ENCODE results near the gene WASHC3.
"Not testable (repeated sequence)": the region's sequence is repeated elsewhere in the genome, so short reads cannot be mapped to it uniquely, and the experiment has no call there.

The WASHC3 gene

DNA sequence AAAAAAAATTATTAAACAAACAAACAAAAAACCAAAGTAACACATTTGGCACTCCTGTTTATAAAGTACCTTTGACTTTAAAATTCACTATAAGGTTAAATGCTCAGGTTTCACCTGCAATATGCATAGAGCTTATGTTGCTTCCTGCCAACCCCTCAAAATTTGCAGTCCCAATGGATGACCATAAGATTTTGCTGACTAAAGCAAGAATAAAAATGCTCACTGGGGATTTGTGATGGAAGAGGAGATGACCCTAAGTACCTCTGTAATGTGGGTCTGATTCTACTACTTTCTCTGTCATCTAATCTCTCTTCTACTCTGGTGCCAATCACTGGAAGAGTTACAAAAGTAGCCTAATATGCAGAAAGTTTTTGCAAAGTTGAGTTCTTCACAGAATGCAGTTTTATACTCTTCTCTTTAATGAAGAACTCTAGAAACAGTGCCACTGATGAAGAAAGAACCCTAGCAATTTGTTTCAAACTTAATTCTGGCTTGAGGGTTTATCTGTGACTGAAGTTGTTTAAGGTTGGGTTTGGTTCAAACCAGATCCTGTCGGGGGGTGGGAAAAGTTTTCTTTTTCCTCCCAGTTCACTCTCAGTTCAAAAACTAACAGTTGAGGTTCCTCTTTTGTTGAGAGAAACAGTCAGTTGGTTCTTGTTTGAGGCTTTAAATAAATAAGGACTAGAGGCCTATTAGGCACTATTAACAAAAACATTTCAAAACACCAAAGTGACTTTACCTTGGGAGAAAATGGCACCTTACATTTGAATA lies 10.9 kb downstream of the WASHC3 start:
- no peak for DNase-seq

DNA sequence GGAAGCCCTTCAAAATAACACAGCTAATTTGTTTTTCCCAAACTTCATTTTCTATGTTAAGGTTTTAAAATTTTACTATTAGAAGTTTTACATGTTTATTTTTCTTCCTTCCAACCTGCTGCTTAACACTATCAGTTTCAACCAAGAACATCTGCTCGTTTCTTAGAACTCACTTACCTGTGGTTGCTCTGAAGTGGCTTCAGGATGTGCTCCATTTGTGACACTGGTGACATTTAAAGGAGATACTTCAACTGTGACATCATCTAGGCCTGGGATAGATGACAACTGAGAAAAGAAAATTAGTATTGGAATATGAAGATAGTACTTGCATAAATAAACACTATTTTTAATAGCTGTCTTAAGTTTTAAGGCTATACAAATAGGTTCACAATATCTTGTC lies 17.9 kb downstream of the WASHC3 start:
- DNase-seq, result no peak

DNA sequence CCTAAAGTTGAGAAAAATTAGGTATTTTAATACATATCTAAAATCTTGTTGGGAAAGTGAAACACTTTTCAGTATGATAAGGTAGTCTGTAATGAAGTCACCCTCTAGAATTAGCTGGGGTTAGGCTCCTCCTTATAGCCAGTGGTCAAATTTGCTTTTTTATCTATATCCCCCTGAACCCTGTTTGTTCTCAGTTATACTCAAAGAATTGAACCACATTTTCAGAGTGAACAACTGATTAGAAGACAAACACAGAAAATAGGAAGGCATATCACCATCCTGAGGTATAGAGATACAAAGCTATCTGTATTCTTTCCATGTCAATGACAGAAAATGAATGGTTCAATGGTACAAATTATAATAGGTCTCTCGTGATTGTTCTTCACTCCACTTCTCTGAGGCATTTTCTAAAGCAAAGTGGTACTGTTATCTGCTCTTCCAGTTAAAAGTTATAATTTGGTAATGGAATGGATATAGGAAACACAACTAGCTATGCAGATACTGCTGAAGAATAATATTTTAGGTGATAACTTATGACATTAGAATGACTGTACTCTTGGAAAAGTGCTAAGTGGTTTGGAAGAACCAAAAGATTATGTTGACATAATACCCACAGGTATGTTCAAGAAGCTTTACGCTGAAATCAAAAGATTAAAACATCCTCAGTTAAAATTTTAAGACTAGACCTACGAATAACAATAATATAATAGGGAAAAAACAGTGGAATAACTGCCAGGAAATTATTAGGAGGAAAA lies 27.6 kb downstream of the WASHC3 start:
- DNase-seq, result no peak

DNA sequence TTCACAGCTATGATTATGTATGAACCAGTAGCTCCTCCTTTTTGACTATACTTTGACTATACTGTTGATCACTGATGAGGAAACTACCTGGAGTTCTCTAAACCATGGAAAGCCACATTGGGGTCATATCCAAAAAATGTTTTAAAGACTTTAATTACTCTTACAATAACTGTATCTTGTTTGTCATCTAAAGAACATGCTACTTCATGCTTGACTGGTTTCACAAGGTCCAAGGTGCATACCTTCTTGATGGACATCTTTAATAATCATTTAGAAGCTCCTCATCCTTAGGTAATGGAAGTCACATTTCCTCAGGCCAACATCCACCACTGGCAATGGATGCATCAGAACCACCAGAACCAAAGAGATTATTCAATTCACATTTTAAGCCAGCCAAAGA lies 29.9 kb downstream of the WASHC3 start:
- DNase-seq, result no peak

DNA sequence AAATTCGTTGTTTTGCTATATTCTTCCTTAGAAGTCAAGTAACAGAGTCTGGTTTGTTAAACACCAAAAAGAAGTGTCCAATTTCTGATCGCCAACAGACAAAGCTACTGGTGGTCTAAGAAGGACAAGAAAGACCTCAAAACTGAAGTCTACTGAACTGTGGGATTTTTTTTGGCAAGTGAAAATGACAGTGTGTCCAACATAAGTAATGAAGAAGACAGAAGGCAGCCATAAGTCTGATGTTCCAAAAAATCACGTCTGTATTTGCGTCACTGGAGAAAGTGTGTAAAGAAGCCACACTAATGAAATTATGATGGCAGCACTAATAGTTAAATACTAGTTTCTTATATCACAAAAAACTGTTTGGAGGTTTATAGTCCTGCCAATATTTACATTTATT lies 32.6 kb downstream of the WASHC3 start:
- DNase-seq, result no peak

DNA sequence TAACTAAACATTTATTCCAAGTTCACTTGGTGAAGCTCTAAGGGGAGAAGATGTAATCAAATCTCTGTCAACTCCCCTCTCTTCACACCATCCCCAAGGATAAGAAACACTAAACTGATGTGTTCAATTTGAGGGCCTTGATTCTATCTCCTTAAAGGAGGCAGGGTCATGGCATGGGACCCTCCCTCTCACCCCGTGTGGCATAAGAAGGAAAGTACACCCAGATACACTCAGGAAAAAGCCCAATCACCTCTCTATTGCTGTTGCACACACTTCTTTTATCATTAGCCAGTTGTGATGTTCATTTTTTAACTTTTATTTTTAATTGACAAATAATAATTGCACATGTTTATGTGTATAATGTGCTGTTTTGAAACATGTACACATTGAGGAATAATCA lies 35.1 kb downstream of the WASHC3 start:
- DNase-seq, result no peak

DNA sequence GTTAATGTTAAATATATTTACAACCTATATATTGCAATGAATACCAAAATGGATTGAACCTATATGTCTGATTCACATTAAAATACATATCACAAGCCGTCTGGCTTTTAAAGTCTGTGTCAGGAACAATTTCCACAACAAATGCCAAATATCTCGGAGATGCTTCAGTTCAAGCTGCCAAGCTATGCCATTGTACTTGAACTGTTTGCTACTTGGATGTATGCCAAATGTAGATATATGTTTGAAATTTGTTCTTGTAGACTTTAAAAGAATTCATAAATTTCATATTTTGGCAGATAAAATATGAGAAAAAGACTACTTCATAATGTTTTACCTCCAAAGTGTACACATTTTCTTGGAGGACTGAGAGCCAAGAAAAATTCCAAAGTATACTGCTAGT lies 37.0 kb downstream of the WASHC3 start:
- DNase-seq, result no peak

DNA sequence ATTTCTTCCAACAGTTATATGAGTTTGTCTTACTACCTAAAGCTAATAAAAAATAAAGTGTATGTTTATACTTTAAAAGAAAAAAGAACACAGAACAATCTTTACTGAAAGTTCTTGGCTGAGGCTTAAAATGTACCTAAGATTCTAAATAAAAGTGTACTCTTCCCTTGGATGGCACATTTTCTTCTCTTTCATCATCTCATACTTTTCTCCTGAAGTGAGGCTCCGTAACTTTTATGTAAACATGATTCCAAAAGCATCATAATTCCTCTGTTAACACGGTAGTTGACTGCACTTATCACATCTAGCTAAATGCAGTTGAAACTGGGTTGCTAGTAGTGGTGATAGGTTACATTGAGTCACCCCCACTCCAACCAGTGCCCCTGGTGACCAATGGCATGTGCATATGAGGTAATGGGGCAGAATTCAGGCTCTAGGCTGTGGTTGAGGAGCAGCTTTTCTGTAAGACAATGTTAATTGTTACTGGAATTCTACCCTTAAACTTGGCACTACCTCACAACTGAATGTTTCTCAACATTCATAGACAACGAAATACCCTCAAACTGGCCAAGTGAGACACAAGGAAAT lies 38.4 kb downstream of the WASHC3 start:
- no peak for DNase-seq

DNA sequence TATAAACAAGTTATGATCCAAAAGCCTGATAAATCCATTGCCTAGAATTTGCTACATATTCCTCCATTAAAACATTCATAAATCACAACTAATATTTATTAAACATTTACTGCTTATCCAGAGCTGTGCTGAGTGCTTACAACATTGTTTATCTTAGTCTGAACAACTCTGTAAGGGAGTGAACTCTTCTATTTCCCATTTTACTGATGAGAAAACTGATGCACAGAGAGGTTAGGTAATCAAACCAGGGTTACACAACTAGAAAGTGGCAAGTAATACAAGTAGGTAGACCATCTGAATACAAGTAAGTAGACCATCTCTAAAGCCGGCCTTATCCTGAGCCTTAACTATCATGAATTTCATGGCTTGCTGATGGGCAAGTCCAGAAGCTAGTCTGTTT lies 39.5 kb downstream of the WASHC3 start:
- no peak for DNase-seq

DNA sequence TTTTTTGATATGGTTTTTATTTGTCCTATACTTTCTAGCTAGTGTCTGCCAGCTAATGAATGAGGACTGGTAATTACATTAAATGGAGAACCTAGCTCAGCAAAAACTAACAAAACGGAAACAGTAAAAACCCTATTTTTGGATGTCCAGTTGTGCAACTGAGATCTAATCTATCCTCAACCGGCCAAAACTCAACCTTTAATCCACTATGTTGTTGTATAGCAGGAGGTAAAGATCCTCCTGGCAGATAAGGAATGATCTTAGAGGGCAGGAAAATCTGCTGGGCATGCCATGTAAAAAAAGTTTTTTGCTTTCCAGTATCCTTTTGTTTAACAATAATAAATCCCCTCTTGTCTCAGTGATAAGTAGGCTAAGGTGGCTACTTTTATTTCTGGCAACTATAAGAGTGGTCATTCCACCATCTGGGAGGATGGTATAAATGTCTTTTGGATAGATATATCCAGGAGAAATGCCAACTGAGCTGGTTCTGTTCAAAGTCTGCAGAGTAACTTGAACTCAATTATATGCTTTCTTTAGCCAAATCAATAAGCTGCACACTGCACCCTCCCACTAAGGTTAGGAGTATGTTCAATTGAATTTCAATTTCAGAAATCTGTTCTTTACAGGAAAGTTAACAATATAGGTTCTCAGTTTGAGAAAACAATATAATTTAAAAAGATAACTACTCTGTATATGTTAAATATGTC lies 40.1 kb downstream of the WASHC3 start:
- DNase-seq, result no peak

DNA sequence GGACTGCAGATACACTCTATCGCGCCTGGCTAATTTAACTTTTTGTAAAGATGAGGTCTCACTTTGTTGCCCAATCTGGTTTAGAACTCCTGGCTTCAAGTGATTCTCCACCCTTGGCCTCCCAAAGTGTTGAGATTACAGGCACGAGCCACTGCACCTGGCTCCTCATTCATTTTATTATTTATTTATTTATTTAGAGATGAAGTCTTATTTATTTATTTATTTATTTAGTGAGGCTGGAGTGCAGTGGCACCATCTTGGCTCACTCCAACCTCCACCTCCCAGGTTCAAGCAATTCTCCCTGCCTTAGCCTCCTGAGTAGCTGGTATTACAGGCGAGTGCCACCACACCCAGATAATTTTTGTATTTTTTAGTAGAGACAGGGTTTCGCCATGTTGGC lies 43.2 kb downstream of the WASHC3 start:
- not testable (repeated sequence) for DNase-seq

DNA sequence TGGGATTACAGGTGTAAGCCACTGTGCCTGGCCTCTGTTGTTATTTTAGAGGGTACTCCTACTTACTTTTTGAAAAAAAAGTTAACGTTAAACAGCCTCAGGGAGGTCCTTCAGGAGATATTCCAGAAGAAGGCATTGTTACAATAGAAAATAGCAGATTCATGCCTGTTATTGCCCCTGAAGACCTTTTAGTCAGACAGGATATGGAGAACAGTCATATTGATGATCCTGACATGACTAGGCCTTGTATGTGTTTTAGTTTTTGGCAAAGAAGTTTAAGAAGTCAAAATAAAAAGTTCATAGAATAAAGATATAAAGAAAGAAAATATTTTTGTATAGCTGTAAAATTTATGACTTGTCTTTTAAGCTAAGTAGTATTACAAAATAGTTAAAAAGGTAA lies 45.3 kb downstream of the WASHC3 start:
- DNase-seq, result no peak

DNA sequence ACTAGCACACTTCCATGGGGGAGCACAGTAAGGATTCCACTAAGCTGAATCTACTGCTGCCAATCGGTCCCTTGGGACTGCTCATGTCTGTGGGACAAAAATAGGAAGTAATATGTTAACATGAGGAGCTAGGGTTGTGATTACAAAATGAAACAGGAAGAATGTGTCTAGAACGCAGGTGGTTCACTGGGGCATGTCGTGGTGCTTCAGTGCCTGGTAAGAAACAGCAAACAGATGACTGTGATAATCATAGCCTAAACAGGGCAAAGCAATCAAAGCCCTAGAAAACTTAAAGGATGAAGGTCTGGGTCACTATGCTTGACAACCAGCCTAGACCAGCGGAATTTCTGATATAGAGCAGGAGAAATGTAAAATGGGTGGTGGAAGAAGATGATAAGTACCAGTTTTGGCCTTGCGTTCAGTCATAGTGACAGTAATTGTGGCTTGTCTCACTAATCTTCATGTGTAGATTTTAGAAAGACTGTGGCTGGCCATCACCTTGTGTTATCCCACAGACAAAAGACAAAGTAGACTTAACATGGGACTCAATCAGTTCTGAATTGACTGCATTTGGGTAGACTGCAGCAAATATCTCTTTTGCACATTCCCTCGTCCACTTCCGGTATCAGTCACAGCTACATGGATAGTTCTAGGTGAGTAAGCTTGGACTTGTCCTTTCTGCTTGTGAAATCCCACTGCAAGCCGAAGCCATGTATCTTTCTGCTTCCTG lies 51.4 kb downstream of the WASHC3 start:
- no peak for DNase-seq

DNA sequence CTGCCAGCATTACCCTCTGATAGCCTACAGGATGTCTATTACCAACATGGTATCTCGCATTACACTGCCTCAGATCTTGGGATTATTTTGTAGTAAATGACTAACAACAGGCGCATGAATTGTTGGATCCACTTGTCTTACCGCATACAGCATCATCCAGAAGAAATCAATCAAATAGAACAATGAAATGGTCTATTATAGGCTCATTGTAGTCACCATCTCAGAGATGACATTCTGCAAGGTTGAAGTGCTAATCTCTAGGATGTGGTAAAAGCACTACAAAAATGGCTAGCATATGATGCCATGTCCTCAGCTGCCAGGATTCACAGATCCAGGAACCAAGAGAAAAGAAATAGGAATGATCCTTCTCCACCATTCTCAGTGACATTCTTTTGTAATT lies 52.0 kb downstream of the WASHC3 start:
- no peak for DNase-seq

DNA sequence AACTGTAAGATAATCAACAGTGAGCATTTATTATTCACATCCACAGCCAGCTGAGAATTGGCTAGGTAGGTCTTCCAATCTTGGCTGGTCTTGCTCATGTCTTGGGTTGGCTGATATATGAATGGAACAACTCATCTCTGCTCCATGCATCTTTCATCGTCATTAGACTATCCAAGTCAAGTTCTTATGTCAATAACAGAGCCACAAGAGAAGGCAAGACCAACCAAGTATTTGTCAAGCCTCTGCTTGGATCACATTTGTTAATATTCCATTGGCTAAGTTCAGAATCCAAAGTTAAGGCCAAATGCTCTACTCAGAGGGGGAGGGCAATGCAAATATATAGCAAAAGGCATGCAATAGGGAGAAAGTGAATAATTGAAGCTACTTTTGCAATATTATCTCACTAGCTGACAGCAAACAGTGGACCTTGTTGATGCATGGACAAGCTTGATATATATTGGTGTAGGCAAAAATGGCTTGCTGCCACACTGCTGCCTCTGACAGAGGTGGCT lies 53.1 kb downstream of the WASHC3 start:
- DNase-seq, result no peak

DNA sequence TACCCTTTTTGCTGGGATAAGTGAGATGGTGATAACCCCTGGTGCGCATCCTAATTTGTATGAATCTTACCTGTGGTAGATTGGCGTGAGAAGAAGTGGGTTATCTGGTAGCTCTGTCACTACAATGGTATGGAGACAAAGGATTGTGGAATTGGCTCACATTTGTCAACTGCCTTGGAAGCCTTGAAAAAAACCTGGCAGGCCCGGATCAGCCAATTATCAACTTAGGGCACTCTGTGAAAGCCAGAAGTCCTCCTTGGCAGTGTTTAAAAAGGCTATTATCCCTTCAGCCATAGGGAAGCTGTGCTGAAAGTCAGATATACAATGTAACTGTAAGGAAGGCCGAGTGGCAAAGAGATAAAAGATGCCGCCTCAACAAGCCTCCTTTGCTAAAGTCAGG lies 56.5 kb downstream of the WASHC3 start:
- no peak for DNase-seq

DNA sequence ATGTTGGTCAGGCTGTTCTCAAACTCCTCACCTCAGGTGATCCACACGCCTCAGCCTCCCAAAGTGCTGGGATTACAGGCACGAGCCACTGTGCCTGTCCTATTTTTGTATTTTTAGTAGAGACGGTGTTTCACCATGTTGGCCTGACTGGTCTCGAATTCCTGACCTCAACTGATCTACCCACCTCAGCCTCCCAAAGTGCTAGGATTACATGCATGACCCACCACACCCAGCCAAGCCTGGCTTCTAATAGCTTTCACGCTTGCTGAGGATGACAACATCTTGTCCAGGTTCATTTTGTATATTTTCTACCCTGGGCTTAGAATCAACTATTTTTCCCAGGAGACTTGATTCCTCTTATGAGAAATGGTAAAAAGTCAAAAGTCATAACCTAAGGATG lies 64.7 kb downstream of the WASHC3 start:
- no peak for DNase-seq

DNA sequence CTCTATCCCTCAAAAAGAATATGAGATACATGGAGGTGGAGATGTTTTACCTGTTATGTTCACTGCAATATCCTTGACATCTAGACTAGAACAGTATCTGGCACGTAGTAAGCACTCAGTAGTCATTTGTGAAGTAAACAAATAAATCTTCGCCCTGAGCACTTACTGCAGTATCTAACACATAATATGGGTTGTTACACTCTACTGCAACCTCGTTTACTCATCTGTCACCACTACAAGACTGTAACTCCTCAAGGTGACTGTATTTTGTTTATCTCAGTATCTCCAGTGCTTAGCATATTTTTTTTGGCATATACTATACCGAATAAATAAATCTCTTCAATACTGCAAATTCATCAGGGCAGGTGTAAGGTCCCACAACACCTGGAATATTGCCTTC lies 66.1 kb downstream of the WASHC3 start:
- no peak for DNase-seq

DNA sequence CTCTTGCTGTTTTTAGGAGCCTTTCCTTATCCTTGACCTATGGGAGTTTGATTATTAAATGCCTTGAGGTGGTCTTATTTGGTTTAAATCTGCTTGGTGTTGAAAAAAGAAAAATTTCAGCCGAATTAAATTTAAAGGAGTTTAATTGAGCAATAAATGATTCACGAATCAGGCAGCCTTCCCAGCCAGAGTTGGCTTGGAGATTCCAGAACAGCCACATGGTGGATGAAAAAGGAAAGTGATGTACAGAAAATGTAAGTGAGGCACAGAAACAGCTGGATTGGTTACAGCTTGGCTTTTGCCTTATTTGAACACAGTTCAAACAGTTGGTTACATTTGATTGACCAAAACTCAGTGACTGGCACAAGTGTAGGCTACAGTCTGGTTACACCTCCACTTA lies 69.7 kb downstream of the WASHC3 start:
- no peak for DNase-seq

DNA sequence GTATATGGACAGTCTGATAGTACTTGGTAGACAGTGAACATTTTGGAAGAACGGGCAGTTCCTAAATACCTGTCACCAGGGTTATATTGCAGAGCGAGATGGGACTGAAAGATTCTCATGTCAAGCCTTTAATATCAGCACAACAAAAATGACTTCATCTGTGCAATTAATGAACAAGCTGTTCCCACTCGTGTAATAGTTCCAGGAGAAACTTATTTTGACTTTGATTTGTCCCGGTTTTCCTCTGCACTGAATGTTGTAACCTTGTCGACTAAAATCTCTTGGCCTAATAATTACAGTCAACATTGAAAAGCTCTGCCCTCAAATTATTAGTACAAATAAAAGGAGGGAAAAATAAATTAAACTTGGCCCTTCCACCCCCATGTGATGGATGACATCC lies 79.5 kb downstream of the WASHC3 start:
- DNase-seq, result no peak

DNA sequence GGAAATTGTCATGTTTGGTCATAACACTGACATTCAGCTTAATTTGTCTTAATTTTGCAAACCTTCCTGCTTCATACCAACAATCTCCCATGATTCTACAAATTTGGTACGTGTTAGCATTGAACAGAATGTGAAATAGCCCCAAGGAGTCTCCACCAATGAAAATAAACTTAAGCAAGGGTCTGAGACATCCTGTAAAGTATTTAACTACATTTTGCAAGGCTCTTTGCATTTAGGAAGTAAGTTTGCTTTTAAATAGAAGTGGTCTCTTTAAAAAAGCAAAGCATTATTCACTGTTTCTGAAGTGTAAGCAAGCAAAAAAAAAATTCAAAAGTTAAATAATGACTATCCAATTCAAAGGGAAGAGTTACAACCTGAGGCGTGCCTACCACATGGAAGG lies 79.9 kb downstream of the WASHC3 start:
- no peak for DNase-seq

DNA sequence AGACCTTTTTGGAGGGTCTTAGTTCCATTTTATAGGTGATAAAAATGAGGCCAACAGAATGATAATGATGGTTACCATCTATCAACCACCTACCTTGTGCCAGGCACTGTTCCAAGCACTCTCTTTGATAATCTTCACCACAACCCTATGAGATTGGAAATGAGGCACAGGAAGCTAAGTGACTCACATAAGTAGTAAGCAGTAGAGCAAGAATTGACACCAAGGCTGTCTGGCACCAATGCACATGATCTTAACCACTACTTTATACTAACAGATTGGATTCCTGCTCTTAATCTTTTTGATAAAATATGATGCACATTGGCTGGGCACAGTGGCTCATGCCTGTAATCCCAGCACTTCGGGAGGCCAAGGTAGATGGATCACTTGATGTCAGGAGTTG lies 93.0 kb downstream of the WASHC3 start:
- DNase-seq, result no peak

DNA sequence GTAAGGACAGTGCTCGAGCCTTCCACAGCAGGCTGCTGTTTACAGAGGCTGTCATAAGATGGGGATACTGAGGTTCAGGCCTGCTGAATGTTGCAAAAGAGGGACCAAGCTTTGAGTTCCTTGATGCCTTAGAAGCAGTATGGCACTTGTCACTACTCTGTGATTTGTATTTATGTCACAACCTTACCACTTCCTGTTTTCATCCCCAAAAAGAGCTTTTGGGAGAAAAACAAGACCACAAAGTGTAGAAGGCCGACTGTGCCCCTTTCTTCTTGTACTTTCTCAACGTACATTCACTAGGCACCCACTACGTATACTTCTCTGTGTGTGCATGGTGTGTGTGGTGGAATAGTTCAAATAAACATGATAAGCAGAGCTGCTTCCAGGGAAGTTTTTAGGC lies 94.3 kb downstream of the WASHC3 start:
- DNase-seq, result no peak

Data from effector CD8-positive, alpha-beta T cell (primary cell).